ENCODE data around the gene DLG2.

- TF ChIP-seq REST (IDR thresholded peaks at IDR 0.05; ENCODE audit: insufficient read depth in 1 of 2, low read depth in 2 of 2, low read length in 2 of 2) (no peak), TAF1 (IDR thresholded peaks at IDR 0.05; ENCODE audit: borderline replicate concordance, insufficient read depth, low read length) (no peak)
These were observed 1377.6 kb downstream of the DLG2 start for GRCh38 chr11:84249344-84250135.
